IMR-90 (cell line): ENCODE results near the gene SGCA.

Experiments
- BHLHE40 ChIP-seq: fragments of 150-350 bp; IDR thresholded peaks from 2 replicates; pipeline ENCODE4 v1.6.1; 2016; ENCODE audit warnings: mild to moderate bottlenecking, low read depth, low read length
- FOS ChIP-seq: fragments of 150-350 bp; IDR thresholded peaks from 2 replicates; pipeline ENCODE4 v1.6.1; 2016; ENCODE audit warnings: low read depth, low read length
- MAFK ChIP-seq: IDR thresholded peaks from 2 replicates; pipeline ENCODE4 v1.6.1; 2012; ENCODE audit warnings: low read depth, low read length, improper control_type of control experiment
- MXI1 ChIP-seq: IDR thresholded peaks from 2 replicates; pipeline ENCODE4 v1.6.1; 2012; ENCODE audit warnings: low read depth, mild to moderate bottlenecking, low read length, moderate library complexity, borderline replicate concordance
- POLR2A ChIP-seq: IDR thresholded peaks from 2 replicates; pipeline ENCODE4 v1.6.1; 2012; ENCODE audit warnings: mild to moderate bottlenecking, low read depth, low read length
- RFX5 ChIP-seq: IDR thresholded peaks from 2 replicates; pipeline ENCODE4 v1.8.0; 2012; ENCODE audit warnings: low read depth, mild to moderate bottlenecking, low read length, moderate library complexity
- SMC3 ChIP-seq: fragments of 150-350 bp; IDR thresholded peaks from 2 replicates; pipeline ENCODE4 v1.6.1; 2016; ENCODE audit warnings: low read depth, mild to moderate bottlenecking, antibody characterized with exemption, low read length, moderate library complexity
- USF2 ChIP-seq: fragments of 150-350 bp; IDR thresholded peaks from 2 replicates; pipeline ENCODE4 v1.6.1; 2017; ENCODE audit warnings: mild to moderate bottlenecking, antibody characterized with exemption, low read length, low read depth
- TF ChIP-seq, protein P1 (sequence below): conservative IDR thresholded peaks from 2 replicates; pipeline ENCODE4 v1.5.1; 2012; ENCODE audit warnings: mild to moderate bottlenecking, low read depth, low read length, improper control_type of control experiment

DNA sequence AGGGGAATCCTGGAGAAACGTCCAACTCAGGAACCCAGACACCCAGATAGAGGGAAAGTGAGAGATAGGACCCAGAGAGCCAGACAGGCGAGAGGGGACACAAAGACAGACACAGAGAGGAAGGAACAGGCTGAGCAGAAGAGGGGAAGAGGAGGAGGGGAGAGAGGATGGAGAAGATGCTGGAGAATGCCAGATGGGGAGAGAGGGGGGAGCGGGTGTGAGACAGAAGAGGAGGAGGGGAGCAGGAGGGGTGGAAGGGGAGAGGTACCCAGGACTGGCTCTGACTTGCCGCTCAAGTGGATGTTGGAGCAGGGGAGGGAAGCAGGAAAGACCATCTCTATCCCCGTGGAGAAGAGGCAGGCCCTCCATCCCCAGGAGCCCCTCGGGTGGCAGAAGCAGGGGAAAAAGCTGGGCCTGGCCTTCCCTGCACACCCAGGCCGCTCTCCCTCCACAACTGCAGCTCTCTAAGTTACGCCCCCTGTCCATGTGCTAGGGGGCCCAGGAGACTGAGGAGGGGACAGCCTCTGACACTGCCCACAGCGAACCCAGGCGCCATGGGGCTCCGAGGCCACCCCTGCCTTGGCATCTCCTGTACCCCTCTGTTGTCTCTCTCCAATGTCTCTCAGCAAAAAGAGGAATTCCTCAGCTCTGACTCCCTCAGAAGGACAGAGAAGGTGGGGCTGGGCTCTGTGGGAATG is 20.1 kb upstream of the SGCA start:
- TF ChIP-seq BHLHE40, result no peak
- TF ChIP-seq, protein P1, sequence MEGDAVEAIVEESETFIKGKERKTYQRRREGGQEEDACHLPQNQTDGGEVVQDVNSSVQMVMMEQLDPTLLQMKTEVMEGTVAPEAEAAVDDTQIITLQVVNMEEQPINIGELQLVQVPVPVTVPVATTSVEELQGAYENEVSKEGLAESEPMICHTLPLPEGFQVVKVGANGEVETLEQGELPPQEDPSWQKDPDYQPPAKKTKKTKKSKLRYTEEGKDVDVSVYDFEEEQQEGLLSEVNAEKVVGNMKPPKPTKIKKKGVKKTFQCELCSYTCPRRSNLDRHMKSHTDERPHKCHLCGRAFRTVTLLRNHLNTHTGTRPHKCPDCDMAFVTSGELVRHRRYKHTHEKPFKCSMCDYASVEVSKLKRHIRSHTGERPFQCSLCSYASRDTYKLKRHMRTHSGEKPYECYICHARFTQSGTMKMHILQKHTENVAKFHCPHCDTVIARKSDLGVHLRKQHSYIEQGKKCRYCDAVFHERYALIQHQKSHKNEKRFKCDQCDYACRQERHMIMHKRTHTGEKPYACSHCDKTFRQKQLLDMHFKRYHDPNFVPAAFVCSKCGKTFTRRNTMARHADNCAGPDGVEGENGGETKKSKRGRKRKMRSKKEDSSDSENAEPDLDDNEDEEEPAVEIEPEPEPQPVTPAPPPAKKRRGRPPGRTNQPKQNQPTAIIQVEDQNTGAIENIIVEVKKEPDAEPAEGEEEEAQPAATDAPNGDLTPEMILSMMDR, result no peak
- TF ChIP-seq MAFK, result no peak
- TF ChIP-seq SMC3, result no peak
- TF ChIP-seq POLR2A, result no peak
- TF ChIP-seq MXI1, result no peak
- no peak for TF ChIP-seq USF2
- TF ChIP-seq RFX5, result no peak
- no peak for TF ChIP-seq FOS
